HepG2 (cell line): ENCODE results near the gene LMAN1L. TPM values are rescaled to one million over a fixed set of nuclear protein-coding genes. Genes with fewer than 3 reads are reported as not detected.

Experiments
- HOXA5 ChIP-seq: sonication (generic); formaldehyde crosslinking; IDR thresholded peaks from 2 replicates; pipeline ENCODE4 v1.4.0; 2020; ENCODE audit warnings: missing genetic modification reagents
- KDM5A ChIP-seq: fragments of 200-600 bp; sonication (generic); IDR thresholded peaks from 2 replicates; pipeline ENCODE4 v1.7.0; 2018; ENCODE audit warnings: antibody characterized with exemption, mild to moderate bottlenecking, low read length, borderline replicate concordance
- MAFG ChIP-seq: sonication (generic); formaldehyde crosslinking; IDR thresholded peaks from 2 replicates; pipeline ENCODE4 v1.5.1; 2020; ENCODE audit warnings: mild to moderate bottlenecking, missing genetic modification reagents
- NR2C2 ChIP-seq: sonication (generic); formaldehyde crosslinking; IDR thresholded peaks from 2 replicates; pipeline ENCODE4 v1.4.0; 2020; ENCODE audit warnings: missing genetic modification reagents, mild to moderate bottlenecking, moderate library complexity, borderline replicate concordance
- NR2F6 ChIP-seq, 2 experiments: IDR thresholded peaks; 2 replicates each; pipeline ENCODE4 v1.6.1; 2016; ENCODE audit warnings: antibody characterized with exemption in 1 of 2, mild to moderate bottlenecking in 1 of 2
- PHF20 ChIP-seq: sonication (generic); formaldehyde crosslinking; IDR thresholded peaks from 2 replicates; pipeline ENCODE4 v1.5.0; 2020; ENCODE audit warnings: mild to moderate bottlenecking, missing genetic modification reagents
- ZC3H4 ChIP-seq: sonication (generic); formaldehyde crosslinking; IDR thresholded peaks from 2 replicates; pipeline ENCODE4 v1.4.0; 2020; ENCODE audit warnings: missing genetic modification reagents, borderline replicate concordance
- ZFP36L1 ChIP-seq: sonication (generic); formaldehyde crosslinking; IDR thresholded peaks from 2 replicates; pipeline ENCODE4 v1.8.0; 2022; ENCODE audit warnings: mild to moderate bottlenecking, missing genetic modification reagents, moderate library complexity
- ZNF777 ChIP-seq: sonication (generic); formaldehyde crosslinking; IDR thresholded peaks from 2 replicates; pipeline ENCODE4 v1.4.0; 2020; ENCODE audit warnings: missing genetic modification reagents
- polyA plus RNA-seq, 8 experiments: library from polyadenylated mRNA; depleted of rRNA in 3 of 8; stranded (reverse) in 7 of 8; unstranded in 1 of 8; fragments of >200 nt; fragmentation: Illumina TruSeq in 4 of 8; extraction: Trizol in 4 of 8; gene quantifications; 2 replicates each; pipeline versions ENCODE4 v1.2.1 to v1.2.3, GENCODE V29; 2011 to 2016; ENCODE audit warnings: low read depth in 4 of 8, missing spikeins in 1 of 8, mixed read lengths in 1 of 8; ENCODE audit not compliant: insufficient read depth in 1 of 8
- total RNA-seq, 5 experiments: library from RNA; depleted of rRNA; stranded (reverse); fragments of >200 nt; fragmentation: Illumina TruSeq; extraction: Trizol; gene quantifications; 2 replicates each; pipeline ENCODE4 v1.2.3, GENCODE V29; 2016; ENCODE audit warnings: low read depth in 1 of 5
- TF ChIP-seq, protein P1 (sequence below): sonication (generic); formaldehyde crosslinking; IDR thresholded peaks from 2 replicates; pipeline ENCODE4 v1.4.0; 2020; ENCODE audit warnings: missing genetic modification reagents, borderline replicate concordance
- TF ChIP-seq, protein P2 (sequence below): sonication (generic); formaldehyde crosslinking; IDR thresholded peaks from 2 replicates; pipeline ENCODE4 v1.5.0; 2020; ENCODE audit warnings: missing genetic modification reagents

The LMAN1L gene
- total and polyA plus RNA-seq, 2 of the 13 experiments (the other 11 are each of a cell fraction or from before 2014, with no cell fraction given), result not detected

DNA sequence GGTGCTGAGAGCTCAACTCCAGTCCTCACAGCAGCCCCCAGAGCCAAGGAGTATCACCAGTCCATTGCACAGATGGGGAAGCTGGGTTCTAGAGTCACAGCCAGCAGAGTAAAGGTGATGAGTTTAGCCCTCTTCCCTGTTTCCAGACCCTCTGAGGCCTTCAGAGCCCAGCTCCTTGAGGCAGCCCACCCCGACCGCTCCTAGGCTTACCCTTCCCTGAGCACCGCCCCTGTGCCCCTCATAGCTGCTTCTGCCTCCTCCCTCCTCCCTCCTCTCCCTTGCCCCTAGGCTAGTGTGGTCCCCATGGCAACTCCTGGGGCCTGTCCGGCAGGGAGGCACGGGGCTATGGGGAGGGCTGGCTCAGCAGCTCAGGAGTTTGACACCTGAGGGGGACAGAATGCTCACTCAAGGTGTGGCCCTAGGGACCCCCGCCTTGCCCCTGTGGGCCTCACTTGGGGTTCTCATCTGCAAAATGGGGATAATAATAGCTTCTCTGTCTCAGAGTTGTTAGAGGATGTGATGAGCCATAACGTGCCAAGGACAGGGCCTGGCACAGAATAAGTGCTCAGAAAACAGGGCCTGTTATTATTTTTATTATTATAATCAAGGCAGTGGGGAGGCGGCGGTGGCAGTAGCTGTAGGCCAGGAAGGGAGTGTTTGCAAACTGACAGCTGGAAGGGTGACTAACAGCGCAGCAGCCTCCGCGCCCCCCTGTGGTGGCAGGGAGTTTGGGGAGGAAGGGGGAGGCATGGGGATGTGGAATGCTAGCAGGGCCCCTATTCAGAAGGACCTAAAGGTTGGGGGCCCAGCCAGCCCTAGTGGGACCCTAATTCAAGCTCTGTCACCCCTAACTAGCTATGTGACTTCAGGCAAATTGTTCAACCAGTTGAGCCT is 19.3 kb upstream of the LMAN1L start (continued):
- TF ChIP-seq, protein P1, sequence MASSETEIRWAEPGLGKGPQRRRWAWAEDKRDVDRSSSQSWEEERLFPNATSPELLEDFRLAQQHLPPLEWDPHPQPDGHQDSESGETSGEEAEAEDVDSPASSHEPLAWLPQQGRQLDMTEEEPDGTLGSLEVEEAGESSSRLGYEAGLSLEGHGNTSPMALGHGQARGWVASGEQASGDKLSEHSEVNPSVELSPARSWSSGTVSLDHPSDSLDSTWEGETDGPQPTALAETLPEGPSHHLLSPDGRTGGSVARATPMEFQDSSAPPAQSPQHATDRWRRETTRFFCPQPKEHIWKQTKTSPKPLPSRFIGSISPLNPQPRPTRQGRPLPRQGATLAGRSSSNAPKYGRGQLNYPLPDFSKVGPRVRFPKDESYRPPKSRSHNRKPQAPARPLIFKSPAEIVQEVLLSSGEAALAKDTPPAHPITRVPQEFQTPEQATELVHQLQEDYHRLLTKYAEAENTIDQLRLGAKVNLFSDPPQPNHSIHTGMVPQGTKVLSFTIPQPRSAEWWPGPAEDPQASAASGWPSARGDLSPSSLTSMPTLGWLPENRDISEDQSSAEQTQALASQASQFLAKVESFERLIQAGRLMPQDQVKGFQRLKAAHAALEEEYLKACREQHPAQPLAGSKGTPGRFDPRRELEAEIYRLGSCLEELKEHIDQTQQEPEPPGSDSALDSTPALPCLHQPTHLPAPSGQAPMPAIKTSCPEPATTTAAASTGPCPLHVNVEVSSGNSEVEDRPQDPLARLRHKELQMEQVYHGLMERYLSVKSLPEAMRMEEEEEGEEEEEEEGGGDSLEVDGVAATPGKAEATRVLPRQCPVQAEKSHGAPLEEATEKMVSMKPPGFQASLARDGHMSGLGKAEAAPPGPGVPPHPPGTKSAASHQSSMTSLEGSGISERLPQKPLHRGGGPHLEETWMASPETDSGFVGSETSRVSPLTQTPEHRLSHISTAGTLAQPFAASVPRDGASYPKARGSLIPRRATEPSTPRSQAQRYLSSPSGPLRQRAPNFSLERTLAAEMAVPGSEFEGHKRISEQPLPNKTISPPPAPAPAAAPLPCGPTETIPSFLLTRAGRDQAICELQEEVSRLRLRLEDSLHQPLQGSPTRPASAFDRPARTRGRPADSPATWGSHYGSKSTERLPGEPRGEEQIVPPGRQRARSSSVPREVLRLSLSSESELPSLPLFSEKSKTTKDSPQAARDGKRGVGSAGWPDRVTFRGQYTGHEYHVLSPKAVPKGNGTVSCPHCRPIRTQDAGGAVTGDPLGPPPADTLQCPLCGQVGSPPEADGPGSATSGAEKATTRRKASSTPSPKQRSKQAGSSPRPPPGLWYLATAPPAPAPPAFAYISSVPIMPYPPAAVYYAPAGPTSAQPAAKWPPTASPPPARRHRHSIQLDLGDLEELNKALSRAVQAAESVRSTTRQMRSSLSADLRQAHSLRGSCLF (CRISPR knock-in tag), result no peak
- TF ChIP-seq HOXA5 (no peak), ZC3H4 (CRISPR knock-in tag) (no peak), NR2C2 (no peak), NR2F6 (IDR thresholded peaks at IDR 0.05) (no peak), NR2F6 (CRISPR knock-in tag; IDR thresholded peaks at IDR 0.05) (no peak), KDM5A (no peak), MAFG (CRISPR knock-in tag) (no peak), ZNF777 (no peak), ZFP36L1 (CRISPR knock-in tag) (no peak), PHF20 (CRISPR knock-in tag) (no peak)
- TF ChIP-seq, protein P2, sequence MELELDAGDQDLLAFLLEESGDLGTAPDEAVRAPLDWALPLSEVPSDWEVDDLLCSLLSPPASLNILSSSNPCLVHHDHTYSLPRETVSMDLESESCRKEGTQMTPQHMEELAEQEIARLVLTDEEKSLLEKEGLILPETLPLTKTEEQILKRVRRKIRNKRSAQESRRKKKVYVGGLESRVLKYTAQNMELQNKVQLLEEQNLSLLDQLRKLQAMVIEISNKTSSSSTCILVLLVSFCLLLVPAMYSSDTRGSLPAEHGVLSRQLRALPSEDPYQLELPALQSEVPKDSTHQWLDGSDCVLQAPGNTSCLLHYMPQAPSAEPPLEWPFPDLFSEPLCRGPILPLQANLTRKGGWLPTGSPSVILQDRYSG (CRISPR knock-in tag), result no peak
